GM23338 (cell line): ENCODE data around the gene MYO1D. TPM values are rescaled to one million over a fixed set of nuclear protein-coding genes. Genes with fewer than 3 reads are reported as not detected.

Source experiments
- CREB1 ChIP-seq: fragments of 250-450 bp; sonication (Bioruptor Pico); IDR thresholded peaks from 2 replicates; pipeline ENCODE4 v1.5.0; 2020; ENCODE audit warnings: low read depth, mild to moderate bottlenecking, moderate library complexity
- EZH2 ChIP-seq: fragments of 200-600 bp; sonication (generic); IDR thresholded peaks from one replicate; pipeline ENCODE4 v1.8.0; 2017; ENCODE audit warnings: antibody characterized with exemption, mild to moderate bottlenecking, low read depth; ENCODE audit not compliant: unreplicated experiment
- EZH2phosphoT487 ChIP-seq: fragments of 200-600 bp; sonication (generic); IDR thresholded peaks from one replicate; pipeline ENCODE4 v1.8.1; 2018; ENCODE audit warnings: antibody characterized with exemption; ENCODE audit not compliant: unreplicated experiment
- JUNB ChIP-seq: IDR thresholded peaks from one replicate; pipeline ENCODE4 v1.6.1; 2016; ENCODE audit warnings: antibody characterized with exemption; ENCODE audit not compliant: unreplicated experiment
- NANOG ChIP-seq: IDR thresholded peaks from 2 replicates; pipeline ENCODE4 v1.6.1; 2016; ENCODE audit warnings: antibody characterized with exemption, borderline replicate concordance
- POLR2AphosphoS5 ChIP-seq: IDR thresholded peaks from 2 replicates; pipeline ENCODE4 v1.6.1; 2016; ENCODE audit warnings: antibody characterized with exemption, low read depth
- REST ChIP-seq: IDR thresholded peaks from one replicate; pipeline ENCODE4 v1.6.1; 2018; ENCODE audit warnings: antibody characterized with exemption; ENCODE audit not compliant: unreplicated experiment
- ZNF114 ChIP-seq: fragments of 250-450 bp; sonication (Bioruptor Pico); IDR thresholded peaks from 2 replicates; pipeline ENCODE4 v1.5.0; 2020; ENCODE audit warnings: mild to moderate bottlenecking, moderate library complexity
- ZNF462 ChIP-seq: fragments of 250-450 bp; sonication (Bioruptor Pico); IDR thresholded peaks from 2 replicates; pipeline ENCODE4 v1.5.0; 2020; ENCODE audit warnings: mild to moderate bottlenecking, moderate library complexity
- polyA plus RNA-seq: library from polyadenylated mRNA; unstranded; fragments of >200 nt; fragmentation: Nextera tagmentation; extraction: Ambion mirVana; gene quantifications from 2 replicates; pipeline ENCODE4 v1.2.1, GENCODE V29; 2016
- total RNA-seq: library from RNA; depleted of rRNA; stranded (reverse); fragments of >200 nt; shearing (Covaris generic); gene quantifications from 2 replicates; pipeline ENCODE4 v1.2.3, GENCODE V29; 2014
- TF ChIP-seq, protein P1 (sequence below): IDR thresholded peaks from 2 replicates; pipeline ENCODE4 v1.6.1; 2016; ENCODE audit warnings: antibody characterized with exemption

MYO1D gene
- total and polyA plus RNA-seq, 2 experiments from 2014 or later: 8.6 to 28.6 TPM

- TF ChIP-seq ZNF462 (CRISPR knock-in tag): no peak
- no peak for TF ChIP-seq NANOG
- no peak for TF ChIP-seq EZH2
- no peak for TF ChIP-seq REST
- TF ChIP-seq JUNB: no peak
- TF ChIP-seq ZNF114 (CRISPR knock-in tag): no peak
- TF ChIP-seq POLR2AphosphoS5: no peak
- no peak for TF ChIP-seq EZH2phosphoT487
- TF ChIP-seq CREB1 (CRISPR knock-in tag): no peak
- TF ChIP-seq, protein P1, sequence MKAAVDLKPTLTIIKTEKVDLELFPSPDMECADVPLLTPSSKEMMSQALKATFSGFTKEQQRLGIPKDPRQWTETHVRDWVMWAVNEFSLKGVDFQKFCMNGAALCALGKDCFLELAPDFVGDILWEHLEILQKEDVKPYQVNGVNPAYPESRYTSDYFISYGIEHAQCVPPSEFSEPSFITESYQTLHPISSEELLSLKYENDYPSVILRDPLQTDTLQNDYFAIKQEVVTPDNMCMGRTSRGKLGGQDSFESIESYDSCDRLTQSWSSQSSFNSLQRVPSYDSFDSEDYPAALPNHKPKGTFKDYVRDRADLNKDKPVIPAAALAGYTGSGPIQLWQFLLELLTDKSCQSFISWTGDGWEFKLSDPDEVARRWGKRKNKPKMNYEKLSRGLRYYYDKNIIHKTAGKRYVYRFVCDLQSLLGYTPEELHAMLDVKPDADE: no peak
Observed at GRCh38 chr17:32496395-32497073, 380.4 kb downstream of the MYO1D start (continued).
